Measurements from ENCODE around the gene VWA5B2. TPM values are rescaled to one million over a fixed set of nuclear protein-coding genes. Genes with fewer than 3 reads are reported as not detected.

The VWA5B2 gene
- total RNA-seq, 4 donors from 2014 or later = 0.21 to 1.8 (median 0.22) TPM; not detected in 1

GRCh38 chr3:184238246-184238818 is 8.9 kb downstream of the VWA5B2 start:
- Histone ChIP-seq H3K4me3 (no peak overlapping the region), H3K4me1 (peaks cover 0 to 10% (median 0%) of the 10 kb centered on the region in 4 donors), H3K9me3 (no peaks in the 10 kb centered on the region), H3K36me3 (peaks cover 0 to 20% (median 7%) of the 10 kb centered on the region in 3 donors), H3K27me3 (peaks cover 0 to 21% of the 10 kb centered on the region in 2 donors), H3K27ac (no peak overlapping the region)
- TF ChIP-seq EP300 (IDR thresholded peaks at IDR 0.05) (no peak), POLR2A (IDR thresholded peaks at IDR 0.05) (no peak), CTCF (IDR thresholded peaks at IDR 0.05) (no peak)
- 61 to 65% methylated on average over 10 to 11 of the region's 13 CpGs for WGBS, 2 donors
- no peak for DNase-seq (ENCODE audit: low spot score in 2 of 2)

- no peak for DNase-seq (ENCODE audit: low spot score in 2 of 2)
- Histone ChIP-seq H3K9me3 (no peaks in the 10 kb centered on the region), H3K36me3 (peaks cover 0 to 29% (median 15%) of the 10 kb centered on the region in 3 donors), H3K27ac (no peak overlapping the region), H3K4me3 (no peak overlapping the region), H3K4me1 (peaks cover 0 to 10% (median 0%) of the 10 kb centered on the region in 4 donors), H3K27me3 (peaks cover 0 to 12% of the 10 kb centered on the region in 2 donors)
- 83 to 91% methylated on average over 8 of the region's 8 CpGs for WGBS, 2 donors
- TF ChIP-seq POLR2A (IDR thresholded peaks at IDR 0.05) = no peak
- no peak for TF ChIP-seq CTCF (IDR thresholded peaks at IDR 0.05)
- TF ChIP-seq EP300 (IDR thresholded peaks at IDR 0.05) = no peak
These were observed 9.8 kb downstream of the VWA5B2 start for GRCh38 chr3:184239221-184239620.

GRCh38 chr3:184239708-184240107 is 10.3 kb downstream of the VWA5B2 start:
- H3K4me3 ChIP-seq = no peak overlapping the region
- peaks cover 0 to 34% (median 15%) of the 10 kb centered on the region in 3 donors for H3K36me3 ChIP-seq
- no peak for DNase-seq (ENCODE audit: low spot score in 2 of 2)
- no peak for TF ChIP-seq CTCF (IDR thresholded peaks at IDR 0.05)
- TF ChIP-seq EP300 (IDR thresholded peaks at IDR 0.05) = no peak
- TF ChIP-seq POLR2A (IDR thresholded peaks at IDR 0.05) = no peak
- no peak overlapping the region for H3K27ac ChIP-seq
- peaks cover 0 to 8% of the 10 kb centered on the region in 2 donors for H3K27me3 ChIP-seq
- 68 to 79% methylated on average over 7 of the region's 7 CpGs for WGBS, 2 donors
- peaks cover 0 to 10% (median 0%) of the 10 kb centered on the region in 4 donors for H3K4me1 ChIP-seq
- no peaks in the 10 kb centered on the region for H3K9me3 ChIP-seq

- WGBS, 2 donors = 71 to 83% methylated on average over 3 to 4 of the region's 4 CpGs
These were observed 11.2 kb downstream of the VWA5B2 start for GRCh38 chr3:184240384-184241140.

More at GRCh38 chr3:184240384-184241140, 11.2 kb downstream of the VWA5B2 start:
- Histone ChIP-seq H3K9me3 (no peaks in the 10 kb centered on the region), H3K4me3 (no peak overlapping the region), H3K36me3 (peaks cover 0 to 43% (median 15%) of the 10 kb centered on the region in 3 donors), H3K4me1 (peaks cover 0 to 10% (median 0%) of the 10 kb centered on the region in 4 donors), H3K27ac (no peak overlapping the region), H3K27me3 (peaks cover 0 to 7% of the 10 kb centered on the region in 2 donors)
- no peak for TF ChIP-seq POLR2A (IDR thresholded peaks at IDR 0.05)
- no peak for TF ChIP-seq CTCF (IDR thresholded peaks at IDR 0.05)
- TF ChIP-seq EP300 (IDR thresholded peaks at IDR 0.05) = no peak
- no peak for DNase-seq (ENCODE audit: low spot score in 2 of 2)

Measured in tibial nerve (tissue), 4 donors.